ENCODE measurements around the gene IMMP2L. TPM values are rescaled to one million over a fixed set of nuclear protein-coding genes. Genes with fewer than 3 reads are reported as not detected.

IMMP2L gene
- total RNA-seq, 1 experiment from 2014 or later: 8.8 TPM

GRCh38 chr7:111014079-111014478 is 548.2 kb downstream of the IMMP2L start:
- ChIA-PET POLR2A (no interaction called here), CTCF (no interaction called here)
- Histone ChIP-seq H3K36me3 (ENCODE audit: control insufficient read depth, insufficient read depth, low read length) (no peaks in the 10 kb centered on the region), H3K9me3 (ENCODE audit: control insufficient read depth, insufficient read depth, low read depth, low read length) (no peaks in the 10 kb centered on the region; the same call in 1 of the 2 replicates), H3K27me3 (ENCODE audit: control insufficient read depth, insufficient read depth, low read length) (no peaks in the 10 kb centered on the region), H3K4me3 (ENCODE audit: low read depth in 2 of 2, low read length in 2 of 2) (no peak overlapping the region), H3K27ac (ENCODE audit: low read length) (no peak overlapping the region), H3K4me1 (ENCODE audit: control insufficient read depth, insufficient read depth, low read length) (no peaks in the 10 kb centered on the region)
- no peak for DNase-seq (ENCODE audit: low read depth, low spot score)
- no TSS peak for BruUV-seq (replicated peaks)
- ATAC-seq: no peak
- TF ChIP-seq TCF7L2 (IDR thresholded peaks at IDR 0.05; ENCODE audit: low read depth, low read length) (no peak), REST (IDR thresholded peaks at IDR 0.05; ENCODE audit: insufficient read depth in 1 of 2, low read depth in 2 of 2, low read length in 1 of 2) (no peak), CTCF (IDR thresholded peaks at IDR 0.05) (no peak)
- in situ Hi-C loops (cut with HindIII; ENCODE audit: low pct_unique_long_range_greater_than_20kb, low sequenced_read_pairs): no loop called here
- intact Hi-C loops (cut with micrococcal nuclease; ENCODE audit: unreplicated experiment): no loop called here

GRCh38 chr7:111012799-111013675 is 549.3 kb downstream of the IMMP2L start:
- in situ Hi-C loops (cut with HindIII; ENCODE audit: low pct_unique_long_range_greater_than_20kb, low sequenced_read_pairs): no loop called here
- Histone ChIP-seq H3K27me3 (ENCODE audit: control insufficient read depth, insufficient read depth, low read length) (no peaks in the 10 kb centered on the region), H3K9me3 (ENCODE audit: control insufficient read depth, insufficient read depth, low read depth, low read length) (no peaks in the 10 kb centered on the region; the same call in 1 of the 2 replicates), H3K4me3 (ENCODE audit: low read depth in 2 of 2, low read length in 2 of 2) (no peak overlapping the region), H3K27ac (ENCODE audit: low read length) (no peak overlapping the region), H3K36me3 (ENCODE audit: control insufficient read depth, insufficient read depth, low read length) (no peaks in the 10 kb centered on the region), H3K4me1 (ENCODE audit: control insufficient read depth, insufficient read depth, low read length) (no peaks in the 10 kb centered on the region)
- ATAC-seq (no peak), DNase-seq (ENCODE audit: low read depth, low spot score) (no peak)
- ChIA-PET POLR2A (no interaction called here), CTCF (no interaction called here)
- TF ChIP-seq SIN3A (IDR thresholded peaks at IDR 0.05; ENCODE audit: borderline replicate concordance, insufficient read depth, low read depth, low read length) (no peak), CTCF (IDR thresholded peaks at IDR 0.05) (no peak), REST (IDR thresholded peaks at IDR 0.05; ENCODE audit: insufficient read depth in 1 of 2, low read depth in 2 of 2, low read length in 1 of 2) (no peak), TCF7L2 (IDR thresholded peaks at IDR 0.05; ENCODE audit: low read depth, low read length) (no peak), POLR2AphosphoS5 (IDR thresholded peaks at IDR 0.05; ENCODE audit: low read depth, low read length) (no peak)
- intact Hi-C loops (cut with micrococcal nuclease; ENCODE audit: unreplicated experiment): no loop called here
- BruUV-seq (replicated peaks): no TSS peak
